Fibroblast of mammary gland (primary cell): ENCODE measurements around the gene GRHPR.

Source experiments
- DNase-seq: peaks from one replicate; pipeline ENCODE4 v3.0.0-alpha.2; 2010; ENCODE audit warnings: low read depth
- H3K4me3 ChIP-seq: 2 replicates; pipeline ENCODE4 v1.5.1; 2011; ENCODE audit warnings: low read depth, mild to moderate bottlenecking, low read length, moderate library complexity; ENCODE audit not compliant: control insufficient read depth
- TF ChIP-seq, protein P1 (sequence below): conservative IDR thresholded peaks from 2 replicates; pipeline ENCODE4 v1.5.1; 2011; ENCODE audit warnings: low read depth, low read length, inconsistent platforms; ENCODE audit not compliant: control insufficient read depth, insufficient read depth

GRHPR gene

GRCh38 chr9:37383876-37384746 lies 38.4 kb upstream of the GRHPR start:
- no peak overlapping the region for H3K4me3 ChIP-seq
- no peak for DNase-seq
- TF ChIP-seq, protein P1, sequence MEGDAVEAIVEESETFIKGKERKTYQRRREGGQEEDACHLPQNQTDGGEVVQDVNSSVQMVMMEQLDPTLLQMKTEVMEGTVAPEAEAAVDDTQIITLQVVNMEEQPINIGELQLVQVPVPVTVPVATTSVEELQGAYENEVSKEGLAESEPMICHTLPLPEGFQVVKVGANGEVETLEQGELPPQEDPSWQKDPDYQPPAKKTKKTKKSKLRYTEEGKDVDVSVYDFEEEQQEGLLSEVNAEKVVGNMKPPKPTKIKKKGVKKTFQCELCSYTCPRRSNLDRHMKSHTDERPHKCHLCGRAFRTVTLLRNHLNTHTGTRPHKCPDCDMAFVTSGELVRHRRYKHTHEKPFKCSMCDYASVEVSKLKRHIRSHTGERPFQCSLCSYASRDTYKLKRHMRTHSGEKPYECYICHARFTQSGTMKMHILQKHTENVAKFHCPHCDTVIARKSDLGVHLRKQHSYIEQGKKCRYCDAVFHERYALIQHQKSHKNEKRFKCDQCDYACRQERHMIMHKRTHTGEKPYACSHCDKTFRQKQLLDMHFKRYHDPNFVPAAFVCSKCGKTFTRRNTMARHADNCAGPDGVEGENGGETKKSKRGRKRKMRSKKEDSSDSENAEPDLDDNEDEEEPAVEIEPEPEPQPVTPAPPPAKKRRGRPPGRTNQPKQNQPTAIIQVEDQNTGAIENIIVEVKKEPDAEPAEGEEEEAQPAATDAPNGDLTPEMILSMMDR = no peak

- no peak overlapping the region for H3K4me3 ChIP-seq
- TF ChIP-seq, protein P1 = no peak
- no peak for DNase-seq
Measured at GRCh38 chr9:37385286-37385685, 37.2 kb upstream of the GRHPR start.

DNA sequence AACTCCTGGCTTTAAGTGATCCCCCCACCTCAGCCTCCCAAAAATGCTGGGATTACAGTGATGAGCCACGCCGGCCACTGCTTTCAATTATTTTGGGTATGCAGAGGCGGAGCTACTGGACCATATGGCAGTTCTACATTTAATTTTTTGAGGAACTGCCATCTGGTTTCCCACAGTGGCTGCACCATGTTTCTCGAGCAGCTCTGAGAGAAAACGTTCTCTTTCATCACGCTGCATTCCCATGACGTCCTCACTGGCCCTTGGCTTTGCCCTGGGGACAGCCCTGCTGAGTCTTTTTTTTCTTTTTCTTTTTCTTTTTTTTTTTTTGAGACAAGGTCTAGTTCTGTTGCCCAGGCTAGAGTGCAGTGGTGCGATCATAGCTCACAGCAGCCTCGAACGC lies 35.5 kb upstream of the GRHPR start:
- DNase-seq = peak; percentile 9
- TF ChIP-seq, protein P1 = no peak

GRCh38 chr9:37390759-37391158 lies 31.7 kb upstream of the GRHPR start:
- TF ChIP-seq, protein P1 = peak; percentile 26
- DNase-seq = no peak
- no peak overlapping the region for H3K4me3 ChIP-seq

More for the DNA sequence above, 35.5 kb upstream of the GRHPR start:
- no peak overlapping the region for H3K4me3 ChIP-seq

DNA sequence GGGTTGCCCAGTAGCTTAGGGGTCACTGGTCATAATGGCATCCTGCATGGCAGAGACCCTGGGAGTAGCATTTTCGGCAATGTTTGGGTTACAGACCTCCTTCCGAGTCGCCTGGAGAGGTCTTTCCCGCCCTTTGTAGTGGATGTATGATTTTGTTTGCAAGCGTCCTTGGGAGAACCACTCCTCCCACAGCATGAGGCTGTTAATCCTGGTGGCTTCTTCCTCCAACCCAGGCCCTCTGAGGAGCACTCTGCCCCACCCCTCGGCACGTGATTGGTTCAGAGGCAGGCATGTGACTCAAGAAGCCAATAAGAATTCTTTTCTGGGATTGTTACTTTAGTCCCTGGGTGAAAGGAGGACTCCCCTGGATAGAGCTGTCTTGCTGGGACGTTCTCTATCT lies 30.2 kb upstream of the GRHPR start:
- TF ChIP-seq, protein P1 = no peak
- no peak for DNase-seq
- no peak overlapping the region for H3K4me3 ChIP-seq

DNA sequence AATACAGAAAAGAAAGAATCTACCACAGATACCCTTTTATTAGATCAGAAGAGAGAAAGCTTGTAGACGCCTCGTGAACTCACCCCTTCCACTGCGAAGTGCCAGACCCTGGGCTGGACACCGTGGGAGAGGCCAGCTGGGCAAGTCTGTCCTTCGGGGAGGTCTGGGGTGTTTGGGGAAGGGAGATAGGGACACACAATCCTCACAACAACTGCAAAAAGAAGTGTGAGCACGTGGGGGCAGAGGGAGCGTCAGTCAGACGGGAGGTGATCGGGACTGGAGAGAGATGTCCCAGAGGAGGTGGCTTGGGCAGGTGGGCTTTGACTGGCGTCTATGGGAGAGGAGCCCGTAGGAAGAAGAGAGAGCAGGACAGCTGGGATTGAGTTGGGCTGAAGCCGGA lies 27.3 kb upstream of the GRHPR start:
- TF ChIP-seq, protein P1 = no peak
- no peak overlapping the region for H3K4me3 ChIP-seq
- no peak for DNase-seq
